ENCODE results near the gene ASCC1. TPM values are rescaled to one million over a fixed set of nuclear protein-coding genes. Genes with fewer than 3 reads are reported as not detected.

ASCC1 gene
- total and polyA plus RNA-seq, 2 donors (not counting 1 experiment from before 2014, with no cell fraction given): 40.2 to 42.1 TPM

GRCh38 chr10:72184156-72184555 is 31.9 kb downstream of the ASCC1 start:
- no peak overlapping the region for H3K4me2 ChIP-seq (ENCODE audit: extremely low read depth, insufficient read depth, low read length)
- H3K9ac ChIP-seq (ENCODE audit: insufficient read depth, low read length): no peak overlapping the region
- no peaks in the 10 kb centered on the region for H3K27me3 ChIP-seq (ENCODE audit: control insufficient read depth, insufficient read depth, low read length)
- no peak overlapping the region for H2AFZ ChIP-seq (ENCODE audit: low read length)
- no peak overlapping the region for H3K27ac ChIP-seq (ENCODE audit: insufficient read depth, low read length)
- H3K36me3 ChIP-seq (ENCODE audit: control insufficient read depth, insufficient read depth, low read length): no peaks in the 10 kb centered on the region
- no peak for DNase-seq (ENCODE audit: low read depth in 2 of 2)
- H4K20me1 ChIP-seq (ENCODE audit: control insufficient read depth, extremely low read depth, insufficient read depth, low read length): no peaks in the 10 kb centered on the region
- TF ChIP-seq EZH2 (IDR thresholded peaks at IDR 0.05; ENCODE audit: low read length, missing control alignments): no peak
- TF ChIP-seq CTCF (conservative IDR thresholded peaks at IDR 0.05 in 1 of 2, IDR thresholded peaks at IDR 0.05 in 1 of 2; ENCODE audit: low read depth in 1 of 2, low read length in 2 of 2): no peak
- H3K4me1 ChIP-seq (ENCODE audit: control insufficient read depth, extremely low read depth, insufficient read depth, low read length): no peaks in the 10 kb centered on the region
- no peaks in the 10 kb centered on the region for H3K79me2 ChIP-seq (ENCODE audit: control insufficient read depth, insufficient read depth, low read length)
- H3K4me3 ChIP-seq (replicated peaks in 1 of 4; ENCODE audit: control extremely low read depth in 1 of 4, insufficient read depth in 1 of 4, low read depth in 3 of 4, low read length in 4 of 4): no peak overlapping the region
- no peaks in the 10 kb centered on the region for H3K9me3 ChIP-seq (ENCODE audit: control insufficient read depth, insufficient read depth, low read depth, low read length)

- no peaks in the 10 kb centered on the region for H3K9me3 ChIP-seq (ENCODE audit: control insufficient read depth, insufficient read depth, low read depth, low read length)
- H3K4me2 ChIP-seq (ENCODE audit: extremely low read depth, insufficient read depth, low read length): no peak overlapping the region
- no peaks in the 10 kb centered on the region for H3K36me3 ChIP-seq (ENCODE audit: control insufficient read depth, insufficient read depth, low read length)
- H3K27me3 ChIP-seq (ENCODE audit: control insufficient read depth, insufficient read depth, low read length): no peaks in the 10 kb centered on the region
- TF ChIP-seq CTCF (conservative IDR thresholded peaks at IDR 0.05 in 1 of 2, IDR thresholded peaks at IDR 0.05 in 1 of 2; ENCODE audit: low read depth in 1 of 2, low read length in 2 of 2): no peak
- H3K79me2 ChIP-seq (ENCODE audit: control insufficient read depth, insufficient read depth, low read length): no peaks in the 10 kb centered on the region
- no peak overlapping the region for H3K4me3 ChIP-seq (replicated peaks in 1 of 4; ENCODE audit: control extremely low read depth in 1 of 4, insufficient read depth in 1 of 4, low read depth in 3 of 4, low read length in 4 of 4)
- no peak overlapping the region for H2AFZ ChIP-seq (ENCODE audit: low read length)
- peaks cover 4% of the 10 kb centered on the region for H3K4me1 ChIP-seq (ENCODE audit: control insufficient read depth, extremely low read depth, insufficient read depth, low read length)
- H3K9ac ChIP-seq (ENCODE audit: insufficient read depth, low read length): no peak overlapping the region
- no peaks in the 10 kb centered on the region for H4K20me1 ChIP-seq (ENCODE audit: control insufficient read depth, extremely low read depth, insufficient read depth, low read length)
- H3K27ac ChIP-seq (ENCODE audit: insufficient read depth, low read length): no peak overlapping the region
- DNase-seq (ENCODE audit: low read depth in 2 of 2): no peak
These were observed 38.6 kb downstream of the ASCC1 start for GRCh38 chr10:72177454-72177853.

GRCh38 chr10:72176701-72177100 is 39.4 kb downstream of the ASCC1 start:
- H3K27me3 ChIP-seq (ENCODE audit: control insufficient read depth, insufficient read depth, low read length): no peaks in the 10 kb centered on the region
- TF ChIP-seq CTCF (conservative IDR thresholded peaks at IDR 0.05 in 1 of 2, IDR thresholded peaks at IDR 0.05 in 1 of 2; ENCODE audit: low read depth in 1 of 2, low read length in 2 of 2) (no peak), EZH2 (IDR thresholded peaks at IDR 0.05; ENCODE audit: low read length, missing control alignments) (no peak)
- H3K4me2 ChIP-seq (ENCODE audit: extremely low read depth, insufficient read depth, low read length): no peak overlapping the region
- no peaks in the 10 kb centered on the region for H3K9me3 ChIP-seq (ENCODE audit: control insufficient read depth, insufficient read depth, low read depth, low read length)
- DNase-seq (ENCODE audit: low read depth in 2 of 2): no peak
- peaks cover 4% of the 10 kb centered on the region for H3K4me1 ChIP-seq (ENCODE audit: control insufficient read depth, extremely low read depth, insufficient read depth, low read length)
- H3K27ac ChIP-seq (ENCODE audit: insufficient read depth, low read length): no peak overlapping the region
- no peaks in the 10 kb centered on the region for H3K36me3 ChIP-seq (ENCODE audit: control insufficient read depth, insufficient read depth, low read length)
- no peak overlapping the region for H3K4me3 ChIP-seq (replicated peaks in 1 of 4; ENCODE audit: control extremely low read depth in 1 of 4, insufficient read depth in 1 of 4, low read depth in 3 of 4, low read length in 4 of 4)
- H3K79me2 ChIP-seq (ENCODE audit: control insufficient read depth, insufficient read depth, low read length): no peaks in the 10 kb centered on the region
- no peak overlapping the region for H3K9ac ChIP-seq (ENCODE audit: insufficient read depth, low read length)
- no peaks in the 10 kb centered on the region for H4K20me1 ChIP-seq (ENCODE audit: control insufficient read depth, extremely low read depth, insufficient read depth, low read length)
- no peak overlapping the region for H2AFZ ChIP-seq (ENCODE audit: low read length)
